Measurements from ENCODE around the gene IL1RAPL2. TPM values are rescaled to one million over a fixed set of nuclear protein-coding genes. Genes with fewer than 3 reads are reported as not detected.
"Not testable (repeated sequence)": the region's sequence is repeated elsewhere in the genome, so short reads cannot be mapped to it uniquely, and the experiment has no call there.

The IL1RAPL2 gene
- total and polyA plus RNA-seq, 8 donors: 0.13 to 1.1 (median 0.47) TPM; not detected in 2

GRCh38 chrX:105803891-105804290, 1237.9 kb downstream of the IL1RAPL2 start:
- peaks cover 0 to 4% of the 10 kb centered on the region in 2 donors for H3K9me3 ChIP-seq
- H3K4me1 ChIP-seq: no peaks in the 10 kb centered on the region
- H3K4me3 ChIP-seq: no peak overlapping the region
- intact Hi-C loops (cut with DNase I): no loop called here
- no peaks in the 10 kb centered on the region for H3K36me3 ChIP-seq
- no peak for TF ChIP-seq CTCF (IDR thresholded peaks at IDR 0.05)
- no peaks in the 10 kb centered on the region for H3K27me3 ChIP-seq
- DNase-seq (no peak), ATAC-seq (no peak)
- no peak overlapping the region for H3K27ac ChIP-seq

GRCh38 chrX:105805655-105806054, 1239.7 kb downstream of the IL1RAPL2 start:
- DNase-seq; ATAC-seq; H3K4me1 ChIP-seq; H3K4me3 ChIP-seq; H3K27ac ChIP-seq; H3K9me3 ChIP-seq; H3K36me3 ChIP-seq; H3K27me3 ChIP-seq; intact Hi-C loops (cut with DNase I): not testable (repeated sequence)

- H3K27me3 ChIP-seq: peaks cover 20 to 24% of the 10 kb centered on the region in 2 donors
- H3K9me3 ChIP-seq: no peaks in the 10 kb centered on the region
- ATAC-seq: no peak
- intact Hi-C loops (cut with DNase I): no loop called here
- H3K4me1 ChIP-seq: no peaks in the 10 kb centered on the region
- H3K4me3 ChIP-seq: no peak overlapping the region
- no peak for TF ChIP-seq CTCF (IDR thresholded peaks at IDR 0.05)
- no peak overlapping the region for H3K27ac ChIP-seq
- no peaks in the 10 kb centered on the region for H3K36me3 ChIP-seq
- no peak for DNase-seq
These were observed 1250.5 kb downstream of the IL1RAPL2 start for GRCh38 chrX:105816517-105816916.
